Measurements from ENCODE around the gene PGP. TPM values are rescaled to one million over a fixed set of nuclear protein-coding genes. Genes with fewer than 3 reads are reported as not detected.
A peak's percentile ranks its signal among the peaks of the same experiment; 100 is the strongest.

Gene PGP
- total and polyA plus RNA-seq, 12 donors, result 21.1 to 48.3 (median 27.3) TPM

DNA sequence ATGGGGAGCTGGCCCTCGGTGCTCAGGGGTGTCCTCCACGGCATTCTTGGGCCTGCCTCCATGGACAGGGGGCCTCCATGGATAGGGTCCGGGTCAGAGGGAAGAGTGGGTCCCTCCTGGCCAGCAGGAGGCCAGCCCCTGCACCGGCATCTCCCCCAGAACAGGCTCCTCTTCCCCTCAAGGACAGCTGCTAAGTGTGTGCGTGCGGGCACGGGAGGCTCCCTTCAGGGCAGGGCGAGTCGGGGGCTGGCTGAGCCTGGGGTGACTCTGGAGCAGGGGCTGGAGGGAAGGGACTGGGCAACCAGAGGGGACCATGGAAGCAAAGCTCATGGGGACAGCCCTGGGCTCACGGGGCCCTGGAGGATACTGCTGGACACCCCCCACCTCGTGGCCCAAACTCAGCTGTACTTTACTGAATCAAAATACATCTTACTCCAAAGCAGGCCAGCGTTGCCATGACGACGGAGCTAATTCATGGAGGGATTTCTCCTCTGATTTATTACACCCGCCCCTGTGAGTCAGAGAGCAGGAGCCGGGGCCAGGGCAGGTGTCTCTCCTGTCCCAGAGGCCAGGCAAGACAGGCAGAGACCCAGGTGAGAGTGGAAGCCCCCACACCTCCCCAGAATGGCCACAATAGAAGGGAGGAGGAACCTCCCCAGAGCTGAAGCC is 20.3 kb downstream of the PGP start:
- WGBS, 2 donors, result 74 to 77% methylated on average over 16 of the region's 16 CpGs
- no peaks in the 10 kb centered on the region for H3K36me3 ChIP-seq
- peak in 1 of 8 donors; percentile 16 for ATAC-seq
- no peak for TF ChIP-seq CTCF (IDR thresholded peaks at IDR 0.05)
- no peak for DNase-seq
- intact Hi-C loops (cut with DNase I), result loop anchor here in 1 of 10 donors (10.0 kb wide), 1 partner anchor 311 kb away; no protein-coding TSS in a partner anchor
- no peaks in the 10 kb centered on the region for H3K9me3 ChIP-seq
- H3K27me3 ChIP-seq, result peaks cover 14 to 55% (median 39%) of the 10 kb centered on the region in 7 donors
- H3K4me1 ChIP-seq, result peaks cover 4 to 15% (median 10%) of the 10 kb centered on the region in 9 donors
- no peak overlapping the region for H3K4me3 ChIP-seq
- H3K27ac ChIP-seq, result no peak overlapping the region

GRCh38 chr16:2191446-2191706 is 23.3 kb downstream of the PGP start:
- Histone ChIP-seq H3K9me3 (no peaks in the 10 kb centered on the region), H3K4me1 (peaks cover 4 to 12% (median 10%) of the 10 kb centered on the region in 9 donors), H3K4me3 (no peak overlapping the region), H3K27me3 (peaks cover 10 to 28% (median 26%) of the 10 kb centered on the region in 7 donors), H3K27ac (no peak overlapping the region), H3K36me3 (no peaks in the 10 kb centered on the region)
- DNase-seq (no peak), ATAC-seq (peak in 2 of 8 donors; percentile 27 to 31)
- intact Hi-C loops (cut with DNase I), result loop anchor here in 1 of 10 donors (10.0 kb wide), 1 partner anchor 313 kb away; no protein-coding TSS in a partner anchor
- 46 to 62% methylated on average over 11 of the region's 11 CpGs for WGBS, 2 donors
- TF ChIP-seq CTCF (IDR thresholded peaks at IDR 0.05), result no peak

GRCh38 chr16:2190659-2191445 is 23.8 kb downstream of the PGP start:
- WGBS, 2 donors, result 71 to 72% methylated on average over 24 to 25 of the region's 25 CpGs
- peaks cover 4 to 10% (median 9%) of the 10 kb centered on the region in 9 donors for H3K4me1 ChIP-seq
- H3K27ac ChIP-seq, result no peak overlapping the region
- intact Hi-C loops (cut with DNase I), result loop anchor here in 1 of 10 donors (10.0 kb wide), 1 partner anchor 314 kb away; no protein-coding TSS in a partner anchor
- ATAC-seq, result peak in 1 of 8 donors; percentile 3
- TF ChIP-seq CTCF (IDR thresholded peaks at IDR 0.05), result no peak
- H3K9me3 ChIP-seq, result no peaks in the 10 kb centered on the region
- no peaks in the 10 kb centered on the region for H3K36me3 ChIP-seq
- no peak for DNase-seq
- peaks cover 8 to 26% (median 22%) of the 10 kb centered on the region in 7 donors for H3K27me3 ChIP-seq
- no peak overlapping the region for H3K4me3 ChIP-seq

GRCh38 chr16:2190002-2190658 is 24.5 kb downstream of the PGP start:
- no peak for DNase-seq
- TF ChIP-seq CTCF (IDR thresholded peaks at IDR 0.05), result no peak
- 86 to 87% methylated on average over 24 of the region's 24 CpGs for WGBS, 2 donors
- Histone ChIP-seq H3K9me3 (no peaks in the 10 kb centered on the region), H3K27ac (no peak overlapping the region), H3K4me3 (no peak overlapping the region), H3K4me1 (peaks cover 0 to 3% (median 2%) of the 10 kb centered on the region in 9 donors), H3K36me3 (no peaks in the 10 kb centered on the region), H3K27me3 (peaks cover 2 to 19% (median 15%) of the 10 kb centered on the region in 7 donors)
- intact Hi-C loops (cut with DNase I), result loop anchor here in 1 of 10 donors (10.0 kb wide), 1 partner anchor 315 kb away; no protein-coding TSS in a partner anchor
- no peak for ATAC-seq
